K562 (cell line): Measurements from ENCODE around the gene PTPN18. TPM values are rescaled to one million over a fixed set of nuclear protein-coding genes. Genes with fewer than 3 reads are reported as not detected.

Experiments used
- ARID2 ChIP-seq: fragments of 450-650 bp; IDR thresholded peaks from 2 replicates; pipeline ENCODE4 v1.6.1; 2017; ENCODE audit warnings: antibody characterized with exemption, mild to moderate bottlenecking
- ATF2 ChIP-seq: sonication (generic); formaldehyde crosslinking; IDR thresholded peaks from 2 replicates; pipeline ENCODE4 v1.8.1; 2022; ENCODE audit warnings: missing genetic modification reagents
- ATF4 ChIP-seq: fragments of 450-650 bp; formaldehyde crosslinking; IDR thresholded peaks from 2 replicates; pipeline ENCODE4 v1.4.0; 2022; ENCODE audit warnings: mild to moderate bottlenecking, moderate library complexity
- E2F8 ChIP-seq: fragments of 450-650 bp; IDR thresholded peaks from 2 replicates; pipeline ENCODE4 v1.7.1; 2018; ENCODE audit warnings: mild to moderate bottlenecking, low read depth; ENCODE audit not compliant: partially characterized antibody
- ETS2 ChIP-seq: IDR thresholded peaks from 2 replicates; pipeline ENCODE4 v1.6.1; 2016; ENCODE audit warnings: borderline replicate concordance, missing genetic modification characterization, mild to moderate bottlenecking, moderate library complexity, missing compliant biosample characterization; ENCODE audit not compliant: poor library complexity, severe bottlenecking
- RB1 ChIP-seq: fragments of 450-650 bp; IDR thresholded peaks from 2 replicates; pipeline ENCODE4 v1.6.1; 2017; ENCODE audit warnings: low read depth, mild to moderate bottlenecking
- RREB1 ChIP-seq: fragments of 250-450 bp; sonication (Bioruptor Pico); IDR thresholded peaks from 2 replicates; pipeline ENCODE4 v1.4.0; 2020
- SMAD3 ChIP-seq: fragments of 450-650 bp; formaldehyde crosslinking; conservative IDR thresholded peaks from 2 replicates; pipeline ENCODE4 v1.4.0; 2020; ENCODE audit warnings: mild to moderate bottlenecking
- SP1 ChIP-seq: sonication (generic); formaldehyde crosslinking; IDR thresholded peaks from 2 replicates; pipeline ENCODE4 v1.8.1; 2022; ENCODE audit warnings: mild to moderate bottlenecking, missing genetic modification reagents
- U2AF1 ChIP-seq: fragments of 200-400 bp; formaldehyde crosslinking; optimal IDR thresholded peaks from 2 replicates; pipeline ENCODE3; 2017; ENCODE audit warnings: mild to moderate bottlenecking, low read depth, low read length, moderate library complexity
- ZNF239 ChIP-seq: fragments of 250-450 bp; sonication (Bioruptor Pico); IDR thresholded peaks from 2 replicates; pipeline ENCODE4 v1.4.0; 2020; ENCODE audit warnings: mild to moderate bottlenecking
- ZNF274 ChIP-seq: IDR thresholded peaks from 2 replicates; pipeline ENCODE4 v1.6.1; 2011; ENCODE audit warnings: low read depth, mild to moderate bottlenecking, low read length, moderate library complexity, borderline replicate concordance
- ZNF277 ChIP-seq: fragments of 250-450 bp; sonication (Bioruptor Pico); IDR thresholded peaks from 2 replicates; pipeline ENCODE4 v1.8.0; 2022; ENCODE audit warnings: inconsistent platforms, mild to moderate bottlenecking, moderate library complexity, borderline replicate concordance
- polyA plus RNA-seq, 8 experiments: library from polyadenylated mRNA; depleted of rRNA in 4 of 8; stranded (reverse) in 5 of 8; unstranded in 3 of 8; fragments of >200 nt; fragmentation: Nextera tagmentation in 2 of 8; fragmentation: Illumina TruSeq in 1 of 8; extraction: Ambion mirVana in 2 of 8; extraction: Trizol in 1 of 8; gene quantifications; 2 replicates each; pipeline versions ENCODE4 v1.2.1 to v1.2.3, GENCODE V29; 2011 to 2014; ENCODE audit warnings: inconsistent platforms in 1 of 8, missing spikeins in 1 of 8
- total RNA-seq, 7 experiments: library from RNA; depleted of rRNA in 6 of 7; stranded (reverse); fragments of >200 nt in 6 of 7; fragmentation: Illumina TruSeq in 2 of 7; extraction: Trizol in 2 of 7; gene quantifications; 2 replicates each; pipeline versions ENCODE4 v1.2.1 to v1.2.3, GENCODE V29; 2011 to 2021; ENCODE audit warnings: low replicate concordance in 1 of 7

The PTPN18 gene
- total and polyA plus RNA-seq, 9 of the 15 experiments (the other 6 are each of a cell fraction or from before 2014, with no cell fraction given) = 11.6 to 90.7 (median 49.6) TPM

GRCh38 chr2:130372055-130372832 is 16.4 kb downstream of the PTPN18 start (continued):
- no peak for TF ChIP-seq ATF4 (CRISPR knock-in tag)
- peak; percentile 55 for TF ChIP-seq U2AF1
- peak; percentile 99 for TF ChIP-seq SP1
- TF ChIP-seq SMAD3 (CRISPR knock-in tag) = no peak
- no peak for TF ChIP-seq E2F8
- no peak for TF ChIP-seq ARID2
- no peak for TF ChIP-seq ZNF239 (CRISPR knock-in tag)
- no peak for TF ChIP-seq ETS2 (tag)
- no peak for TF ChIP-seq ZNF277 (CRISPR knock-in tag)
- peak; percentile 87 for TF ChIP-seq RB1
- TF ChIP-seq ATF2 (CRISPR knock-in tag) = no peak
- no peak for TF ChIP-seq ZNF274
- no peak for TF ChIP-seq RREB1 (CRISPR knock-in tag)
